ENCODE measurements around the gene MALAT1. TPM values are rescaled to one million over a fixed set of nuclear protein-coding genes. Genes with fewer than 3 reads are reported as not detected.
A peak's percentile ranks its signal among the peaks of the same experiment; 100 is the strongest.

MALAT1 gene
- total and polyA plus RNA-seq, 2 of the 13 experiments (the other 11 are each of a cell fraction or from before 2014, with no cell fraction given) = 143 to 1,237 TPM

GRCh38 chr11:65454696-65455456 lies 44.0 kb upstream of the MALAT1 start (continued):
- TF ChIP-seq ZNF318 (CRISPR knock-in tag; IDR thresholded peaks at IDR 0.05) (no peak), ZFP41 (CRISPR knock-in tag; IDR thresholded peaks at IDR 0.05; ENCODE audit: borderline replicate concordance) (no peak), ZNF777 (CRISPR knock-in tag; IDR thresholded peaks at IDR 0.05) (peak; percentile 95), ZNF138 (CRISPR knock-in tag; IDR thresholded peaks at IDR 0.05; ENCODE audit: low read depth) (no peak), TRIM24 (CRISPR knock-in tag; IDR thresholded peaks at IDR 0.05) (no peak), ZNF619 (CRISPR knock-in tag; IDR thresholded peaks at IDR 0.05) (no peak), ZSCAN12 (CRISPR knock-in tag; IDR thresholded peaks at IDR 0.05) (no peak), SIX1 (CRISPR knock-in tag; IDR thresholded peaks at IDR 0.05; ENCODE audit: borderline replicate concordance) (no peak), ZNF431 (CRISPR knock-in tag; IDR thresholded peaks at IDR 0.05; ENCODE audit: borderline replicate concordance, low read depth) (no peak), TMF1 (CRISPR knock-in tag; IDR thresholded peaks at IDR 0.05; ENCODE audit: low read depth) (peak; percentile 44; the same call in 1 of the 2 replicates), ZC3H13 (CRISPR knock-in tag; IDR thresholded peaks at IDR 0.05) (no peak), REL (CRISPR knock-in tag; conservative IDR thresholded peaks at IDR 0.05) (no peak), ZBTB8A (CRISPR knock-in tag; IDR thresholded peaks at IDR 0.05; ENCODE audit: borderline replicate concordance, low read depth) (no peak), ZNF678 (CRISPR knock-in tag; IDR thresholded peaks at IDR 0.05) (0 out of 2 replicates have a peak, but pooled peaks have one; percentile 11), KLF9 (CRISPR knock-in tag; IDR thresholded peaks at IDR 0.05; ENCODE audit: low read depth) (no peak), SUZ12 (IDR thresholded peaks at IDR 0.05; ENCODE audit: low read depth, low read length) (no peak), SKI (IDR thresholded peaks at IDR 0.05; ENCODE audit: partially characterized antibody) (no peak), STAT5B (CRISPR knock-in tag; IDR thresholded peaks at IDR 0.05) (no peak), ZNF207 (IDR thresholded peaks at IDR 0.05; ENCODE audit: borderline replicate concordance) (no peak), AGO2 (optimal IDR thresholded peaks at IDR 0.05; ENCODE audit: low read depth, low read length) (peak; percentile 31), DDIT3 (CRISPR knock-in tag; IDR thresholded peaks at IDR 0.05) (no peak), BRD4 (CRISPR knock-in tag; IDR thresholded peaks at IDR 0.05) (0 out of 2 replicates have a peak, but pooled peaks have one; percentile 30)

Measured in HepG2 (cell line).